ENCODE results near the gene MASP1.

DNA sequence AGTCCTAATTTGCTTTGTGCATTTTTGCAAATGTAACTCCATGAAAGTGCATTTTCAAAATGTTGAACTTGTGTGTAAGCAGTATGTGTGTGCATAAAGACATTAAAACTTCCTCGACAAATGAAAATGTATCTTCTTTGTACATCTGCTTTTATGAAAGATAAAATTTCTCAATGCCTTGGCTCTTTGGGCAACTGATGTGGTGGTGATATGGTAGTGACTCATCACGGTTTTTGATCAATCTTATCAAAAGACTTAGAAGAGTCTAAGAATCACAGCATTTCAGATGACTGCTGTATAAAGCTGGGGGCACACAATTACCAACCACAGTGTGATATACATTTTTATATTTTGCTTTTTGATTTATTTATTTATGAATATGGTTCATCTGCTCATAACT is 5.4 kb upstream of the MASP1 start:
- TF ChIP-seq, protein P1, sequence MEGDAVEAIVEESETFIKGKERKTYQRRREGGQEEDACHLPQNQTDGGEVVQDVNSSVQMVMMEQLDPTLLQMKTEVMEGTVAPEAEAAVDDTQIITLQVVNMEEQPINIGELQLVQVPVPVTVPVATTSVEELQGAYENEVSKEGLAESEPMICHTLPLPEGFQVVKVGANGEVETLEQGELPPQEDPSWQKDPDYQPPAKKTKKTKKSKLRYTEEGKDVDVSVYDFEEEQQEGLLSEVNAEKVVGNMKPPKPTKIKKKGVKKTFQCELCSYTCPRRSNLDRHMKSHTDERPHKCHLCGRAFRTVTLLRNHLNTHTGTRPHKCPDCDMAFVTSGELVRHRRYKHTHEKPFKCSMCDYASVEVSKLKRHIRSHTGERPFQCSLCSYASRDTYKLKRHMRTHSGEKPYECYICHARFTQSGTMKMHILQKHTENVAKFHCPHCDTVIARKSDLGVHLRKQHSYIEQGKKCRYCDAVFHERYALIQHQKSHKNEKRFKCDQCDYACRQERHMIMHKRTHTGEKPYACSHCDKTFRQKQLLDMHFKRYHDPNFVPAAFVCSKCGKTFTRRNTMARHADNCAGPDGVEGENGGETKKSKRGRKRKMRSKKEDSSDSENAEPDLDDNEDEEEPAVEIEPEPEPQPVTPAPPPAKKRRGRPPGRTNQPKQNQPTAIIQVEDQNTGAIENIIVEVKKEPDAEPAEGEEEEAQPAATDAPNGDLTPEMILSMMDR (IDR thresholded peaks at IDR 0.05) = no peak
- no peak for TF ChIP-seq POLR2A (IDR thresholded peaks at IDR 0.05)
